IPS-NIHi7 (cell line): ENCODE results near the gene UTP15.

Experiments
- DNase-seq: peaks from one replicate; pipeline ENCODE4 v3.0.0; 2012; ENCODE audit warnings: mixed read lengths; ENCODE audit errors: extremely low spot score

UTP15 gene

GRCh38 chr5:73565139-73565968, at the start of gene UTP15, which contains the start of gene ANKRA2:
TSS of gene UTP15 (plus strand) at chr5:73565743. CDS start at chr5:73567345, 1,602 bp downstream.
TSS of gene ANKRA2 (minus strand) at chr5:73565639. CDS start at chr5:73562881, 2,758 bp downstream.
- peak; percentile 95 for DNase-seq

GRCh38 chr5:73519531-73520283, 45.8 kb upstream of the UTP15 start:
- DNase-seq = peak; percentile 91

- no peak for DNase-seq
Measured at GRCh38 chr5:73522989-73523388, 42.6 kb upstream of the UTP15 start.

GRCh38 chr5:73523861-73524260, 41.7 kb upstream of the UTP15 start:
- no peak for DNase-seq

- no peak for DNase-seq
Measured at GRCh38 chr5:73525606-73526203, 39.8 kb upstream of the UTP15 start.

- DNase-seq = no peak
Measured at GRCh38 chr5:73528248-73528647, 37.3 kb upstream of the UTP15 start.

- no peak for DNase-seq
Measured at GRCh38 chr5:73529081-73529480, 36.5 kb upstream of the UTP15 start.

GRCh38 chr5:73531356-73531755, 34.2 kb upstream of the UTP15 start:
- DNase-seq = no peak

GRCh38 chr5:73532195-73532594, 33.3 kb upstream of the UTP15 start:
- DNase-seq = no peak

- DNase-seq = no peak
Measured at GRCh38 chr5:73534011-73534644, 31.4 kb upstream of the UTP15 start.

- no peak for DNase-seq
Measured at GRCh38 chr5:73534971-73535370, 30.6 kb upstream of the UTP15 start.

- DNase-seq = no peak
Measured at GRCh38 chr5:73539730-73540129, 25.8 kb upstream of the UTP15 start.

GRCh38 chr5:73540192-73540591, 25.4 kb upstream of the UTP15 start:
- no peak for DNase-seq

- DNase-seq = no peak
Measured at GRCh38 chr5:73542020-73542419, 23.5 kb upstream of the UTP15 start.

GRCh38 chr5:73544429-73545402, 20.8 kb upstream of the UTP15 start:
- DNase-seq = no peak

GRCh38 chr5:73545403-73545779, 20.2 kb upstream of the UTP15 start:
- DNase-seq = no peak

- no peak for DNase-seq
Measured at GRCh38 chr5:73550016-73550415, 15.5 kb upstream of the UTP15 start.

- DNase-seq = no peak
Measured at GRCh38 chr5:73552642-73553041, 12.9 kb upstream of the UTP15 start.

GRCh38 chr5:73558950-73559349, 6.6 kb upstream of the UTP15 start:
- no peak for DNase-seq

- no peak for DNase-seq
Measured at GRCh38 chr5:73564018-73564417, 1.5 kb upstream of the UTP15 start.

- DNase-seq = no peak
Measured at GRCh38 chr5:73564675-73565074, 868 bp upstream of the UTP15 start.
